Type B pancreatic cell (in vitro differentiated cells): Measurements from ENCODE around the gene CRHR2. TPM values are rescaled to one million over a fixed set of nuclear protein-coding genes. Genes with fewer than 3 reads are reported as not detected.

Experiments
- DNase-seq: peaks from one replicate; pipeline ENCODE4 v3.0.0; 2021; ENCODE audit warnings: mixed read lengths; ENCODE audit not compliant: unreplicated experiment; ENCODE audit errors: extremely low spot score
- H3K27ac Mint-ChIP-seq: 2 replicates; pipeline ENCODE4 v1.8.0; 2021; ENCODE audit warnings: mild to moderate bottlenecking, mixed read lengths
- H3K27me3 Mint-ChIP-seq: 2 replicates; pipeline ENCODE4 v1.8.0; 2021; ENCODE audit warnings: mixed read lengths
- H3K36me3 Mint-ChIP-seq: 2 replicates; pipeline ENCODE4 v1.8.0; 2021; ENCODE audit warnings: mixed read lengths
- H3K4me1 Mint-ChIP-seq: one replicate; pipeline ENCODE4 v1.8.0; 2021; ENCODE audit warnings: mixed read lengths; ENCODE audit not compliant: unreplicated experiment
- H3K4me3 Mint-ChIP-seq: 2 replicates; pipeline ENCODE4 v1.8.0; 2021; ENCODE audit warnings: mild to moderate bottlenecking, mixed read lengths
- H3K9me3 Mint-ChIP-seq: 2 replicates; pipeline ENCODE4 v1.8.0; 2021; ENCODE audit warnings: mixed read lengths
- total RNA-seq: library from RNA; stranded (reverse); gene quantifications from 2 replicates; pipeline ENCODE4 v1.2.1, GENCODE V29; 2021; ENCODE audit warnings: low replicate concordance
- TF ChIP-seq, protein P1 (sequence below): fragments of 200-600 bp; sonication (generic); conservative IDR thresholded peaks from 2 replicates; pipeline ENCODE4 v1.5.0; 2021; ENCODE audit warnings: antibody characterized with exemption, mild to moderate bottlenecking

CRHR2 gene
- total RNA-seq, 1 donor from 2014 or later: 0.27 TPM

DNA sequence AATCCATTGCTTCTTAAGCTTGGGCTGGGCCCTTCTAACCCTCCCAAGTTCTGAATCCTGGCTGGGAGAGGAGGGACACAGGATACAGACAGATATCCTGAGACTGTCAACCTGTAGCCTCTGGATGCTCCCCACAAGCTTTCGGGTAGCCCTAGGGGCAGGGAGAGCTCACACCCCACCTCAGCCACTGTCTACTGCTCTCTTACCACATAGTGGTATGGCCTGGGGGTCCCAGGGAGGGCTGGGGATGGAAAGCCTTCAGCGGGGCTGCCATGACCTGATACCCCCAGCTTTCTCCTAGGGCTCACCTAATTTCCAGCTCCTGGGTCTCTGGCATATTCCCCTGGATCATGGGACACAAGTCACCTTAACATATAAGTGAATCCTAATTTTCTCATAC, 25.1 kb downstream of the CRHR2 start:
- no peak for DNase-seq
- Mint-ChIP-seq H3K4me3 (no peak overlapping the region), H3K27ac (no peak overlapping the region), H3K4me1 (no peaks in the 10 kb centered on the region), H3K36me3 (no peaks in the 10 kb centered on the region), H3K9me3 (no peaks in the 10 kb centered on the region), H3K27me3 (peaks cover 17% of the 10 kb centered on the region)
- TF ChIP-seq, protein P1, sequence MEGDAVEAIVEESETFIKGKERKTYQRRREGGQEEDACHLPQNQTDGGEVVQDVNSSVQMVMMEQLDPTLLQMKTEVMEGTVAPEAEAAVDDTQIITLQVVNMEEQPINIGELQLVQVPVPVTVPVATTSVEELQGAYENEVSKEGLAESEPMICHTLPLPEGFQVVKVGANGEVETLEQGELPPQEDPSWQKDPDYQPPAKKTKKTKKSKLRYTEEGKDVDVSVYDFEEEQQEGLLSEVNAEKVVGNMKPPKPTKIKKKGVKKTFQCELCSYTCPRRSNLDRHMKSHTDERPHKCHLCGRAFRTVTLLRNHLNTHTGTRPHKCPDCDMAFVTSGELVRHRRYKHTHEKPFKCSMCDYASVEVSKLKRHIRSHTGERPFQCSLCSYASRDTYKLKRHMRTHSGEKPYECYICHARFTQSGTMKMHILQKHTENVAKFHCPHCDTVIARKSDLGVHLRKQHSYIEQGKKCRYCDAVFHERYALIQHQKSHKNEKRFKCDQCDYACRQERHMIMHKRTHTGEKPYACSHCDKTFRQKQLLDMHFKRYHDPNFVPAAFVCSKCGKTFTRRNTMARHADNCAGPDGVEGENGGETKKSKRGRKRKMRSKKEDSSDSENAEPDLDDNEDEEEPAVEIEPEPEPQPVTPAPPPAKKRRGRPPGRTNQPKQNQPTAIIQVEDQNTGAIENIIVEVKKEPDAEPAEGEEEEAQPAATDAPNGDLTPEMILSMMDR: no peak

GRCh38 chr7:30656006-30656957, 26.0 kb downstream of the CRHR2 start:
- H3K27ac Mint-ChIP-seq: no peak overlapping the region
- H3K27me3 Mint-ChIP-seq: peaks cover 15% of the 10 kb centered on the region
- no peaks in the 10 kb centered on the region for H3K4me1 Mint-ChIP-seq
- H3K36me3 Mint-ChIP-seq: no peaks in the 10 kb centered on the region
- H3K4me3 Mint-ChIP-seq: no peak overlapping the region
- no peaks in the 10 kb centered on the region for H3K9me3 Mint-ChIP-seq
- no peak for DNase-seq
- TF ChIP-seq, protein P1: no peak

DNA sequence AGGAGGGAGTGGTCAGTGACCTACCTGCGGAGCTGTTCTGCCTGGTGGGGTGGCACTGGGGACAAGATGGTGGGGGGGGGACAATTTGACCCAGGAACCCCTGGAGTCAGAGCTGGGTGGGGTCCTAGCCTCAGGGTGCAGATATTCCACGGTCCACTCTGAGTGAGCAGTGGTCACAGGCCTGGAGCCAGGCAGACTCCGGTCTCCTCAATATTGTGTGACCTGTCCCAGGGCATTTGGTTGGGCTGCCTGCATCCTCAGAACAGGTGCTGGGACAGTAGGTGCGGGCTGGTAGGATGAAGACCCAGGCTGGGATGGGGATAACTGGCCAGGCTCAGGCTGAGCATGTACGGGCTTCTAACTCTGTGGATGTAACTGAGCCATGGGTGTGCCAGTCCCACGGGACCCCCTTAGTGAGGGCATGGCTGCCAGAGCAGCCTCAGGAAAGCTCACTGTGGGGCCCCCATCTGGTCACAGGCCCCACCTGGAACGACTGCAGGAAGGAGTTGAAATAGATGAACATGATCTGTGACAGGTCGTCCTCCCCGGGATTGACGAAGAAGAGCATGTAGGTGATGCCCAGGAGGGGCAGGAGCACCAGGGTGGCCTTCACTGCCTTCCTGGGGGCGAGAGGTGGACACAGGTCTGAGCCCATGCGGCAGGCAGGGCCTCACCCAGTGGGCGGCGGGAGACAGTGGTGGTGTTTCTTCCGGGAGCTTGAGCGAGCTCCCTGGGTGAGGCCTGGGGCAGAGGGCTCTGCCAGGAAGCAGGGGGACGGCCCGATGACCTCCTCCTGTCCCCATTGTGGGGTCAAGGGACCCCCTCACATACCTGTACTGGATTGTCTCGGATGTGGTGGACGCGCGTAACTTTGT, 26.9 kb downstream of the CRHR2 start:
- Mint-ChIP-seq H3K27ac (no peak overlapping the region), H3K9me3 (no peaks in the 10 kb centered on the region), H3K36me3 (no peaks in the 10 kb centered on the region), H3K4me3 (no peak overlapping the region), H3K4me1 (no peaks in the 10 kb centered on the region), H3K27me3 (peaks cover 15% of the 10 kb centered on the region)
- no peak for DNase-seq
- TF ChIP-seq, protein P1: no peak

DNA sequence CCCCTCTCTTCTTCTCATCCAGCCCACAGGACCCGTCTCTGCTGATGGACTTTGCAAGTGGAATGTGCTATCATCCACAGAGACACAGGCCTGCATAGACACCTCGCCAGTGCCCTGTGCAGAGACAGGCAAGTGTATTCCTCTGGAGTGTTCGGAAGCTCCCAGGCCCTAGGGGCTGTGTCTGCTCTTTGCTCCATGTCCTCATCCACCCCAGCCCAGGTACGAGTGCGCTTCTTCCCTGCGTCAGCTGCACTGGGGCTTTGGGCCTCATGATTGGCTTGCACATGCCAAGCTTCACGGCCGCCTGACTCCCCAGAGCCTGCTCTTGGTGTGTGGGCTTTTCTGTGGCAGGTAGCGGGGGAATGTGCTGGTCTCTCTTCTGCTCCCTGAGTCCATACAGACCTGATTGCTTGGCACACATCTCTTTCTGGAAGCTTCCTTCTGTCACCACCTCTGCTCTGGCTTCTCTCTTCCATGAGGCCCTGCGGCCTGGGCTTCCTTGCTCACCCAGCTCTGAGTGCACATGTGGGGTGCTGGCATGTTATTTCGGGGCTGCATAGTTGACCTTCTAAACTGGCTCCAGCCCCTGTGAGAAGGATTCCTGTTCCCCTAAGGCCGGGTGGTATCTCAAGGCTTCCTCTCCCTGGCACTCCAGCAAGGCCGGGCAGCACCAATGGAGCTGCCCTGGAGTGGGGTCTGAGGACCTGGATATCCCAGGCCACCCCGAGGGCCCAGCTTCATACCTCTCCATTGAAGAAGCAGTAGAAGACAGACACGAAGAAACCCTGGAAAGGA, 27.8 kb downstream of the CRHR2 start:
- DNase-seq: no peak
- Mint-ChIP-seq H3K36me3 (no peaks in the 10 kb centered on the region), H3K27me3 (peaks cover 10% of the 10 kb centered on the region), H3K9me3 (no peaks in the 10 kb centered on the region), H3K4me1 (no peaks in the 10 kb centered on the region), H3K4me3 (no peak overlapping the region), H3K27ac (no peak overlapping the region)
- TF ChIP-seq, protein P1: no peak
